Loucy (cell line): Measurements from ENCODE around the gene CES5A.
"Not testable (repeated sequence)": the region's sequence is repeated elsewhere in the genome, so short reads cannot be mapped to it uniquely, and the experiment has no call there.

Experiments used
- CTCF ChIP-seq: fragments of 200-600 bp; sonication (generic); conservative IDR thresholded peaks from 2 replicates; pipeline ENCODE4 v1.5.1; 2014; ENCODE audit warnings: mild to moderate bottlenecking, antibody characterized with exemption, low read length
- EZH2phosphoT487 ChIP-seq: fragments of 200-600 bp; IDR thresholded peaks from 2 replicates; pipeline ENCODE4 v1.6.1; 2018; ENCODE audit warnings: antibody characterized with exemption, mild to moderate bottlenecking, moderate library complexity, borderline replicate concordance

- TF ChIP-seq CTCF, EZH2phosphoT487: not testable (repeated sequence)
Observed at GRCh38 chr16:55805104-55805503, 70.1 kb downstream of the CES5A start.
